GM23338 (cell line): ENCODE results near the gene CYP19A1. TPM values are rescaled to one million over a fixed set of nuclear protein-coding genes. Genes with fewer than 3 reads are reported as not detected.

Experiments used
- ATAC-seq: fragments of 200-7000 bp; cut with Tn5 transposase; 3 replicates; pipeline ENCODE4 v1.9.1; 2020
- DNase-seq: peaks from one replicate; pipeline ENCODE4 v3.0.0-alpha.2; 2015; ENCODE audit warnings: low spot score
- H2AFZ ChIP-seq: fragments of 200-600 bp; sonication (generic); 2 replicates; pipeline ENCODE4 v1.8.0; 2016; ENCODE audit warnings: antibody characterized with exemption, mild to moderate bottlenecking, moderate library complexity
- H3F3A ChIP-seq: fragments of 200-600 bp; sonication (generic); replicated peaks from 2 replicates; pipeline ENCODE4 v1.8.0; 2017; ENCODE audit warnings: antibody characterized with exemption, mixed run types, low read depth
- H3K27ac ChIP-seq: fragments of 200-600 bp; sonication (generic); 2 replicates; pipeline ENCODE4 v1.6.1; 2016; ENCODE audit warnings: low read depth
- H3K27me3 ChIP-seq: fragments of 200-600 bp; sonication (generic); 2 replicates; pipeline ENCODE4 v1.8.0; 2016; ENCODE audit warnings: mild to moderate bottlenecking, mixed run types, moderate library complexity; ENCODE audit not compliant: insufficient read depth
- H3K36me3 ChIP-seq: fragments of 200-600 bp; sonication (generic); 2 replicates; pipeline ENCODE4 v1.8.0; 2016; ENCODE audit warnings: mild to moderate bottlenecking; ENCODE audit not compliant: insufficient read depth
- H3K4me1 ChIP-seq: fragments of 200-600 bp; sonication (generic); 2 replicates; pipeline ENCODE4 v1.8.0; 2016; ENCODE audit warnings: mild to moderate bottlenecking, moderate library complexity; ENCODE audit not compliant: insufficient read depth
- H3K4me2 ChIP-seq: fragments of 200-600 bp; sonication (generic); 2 replicates; pipeline ENCODE4 v1.7.1; 2017; ENCODE audit warnings: mixed run types
- H3K4me3 ChIP-seq: fragments of 200-600 bp; sonication (generic); 2 replicates; pipeline ENCODE4 v1.6.1; 2016; ENCODE audit warnings: mixed run types
- H3K79me2 ChIP-seq: fragments of 200-600 bp; sonication (generic); replicated peaks from 2 replicates; pipeline ENCODE4 v1.8.0; 2017; ENCODE audit warnings: mild to moderate bottlenecking; ENCODE audit not compliant: insufficient read depth
- H3K9me2 ChIP-seq: fragments of 200-600 bp; sonication (generic); 2 replicates; pipeline ENCODE4 v1.8.0; 2017; ENCODE audit not compliant: insufficient read depth
- H4K20me1 ChIP-seq: fragments of 200-600 bp; sonication (generic); replicated peaks from 2 replicates; pipeline ENCODE4 v1.8.0; 2017; ENCODE audit warnings: mild to moderate bottlenecking; ENCODE audit not compliant: insufficient read depth
- H3K27ac Mint-ChIP-seq: 2 replicates; pipeline ENCODE4 v1.8.0; 2020; ENCODE audit warnings: inconsistent platforms, mild to moderate bottlenecking, moderate library complexity, mixed read lengths
- H3K27me3 Mint-ChIP-seq: 3 replicates; pipeline ENCODE4 v1.8.0; 2022; ENCODE audit warnings: low read depth, mild to moderate bottlenecking, moderate library complexity, mixed read lengths, inconsistent platforms; ENCODE audit not compliant: insufficient read depth, poor library complexity
- H3K36me3 Mint-ChIP-seq: 3 replicates; pipeline ENCODE4 v1.8.0; 2021; ENCODE audit warnings: low read depth, mild to moderate bottlenecking, inconsistent platforms, moderate library complexity, mixed read lengths
- H3K4me1 Mint-ChIP-seq: 3 replicates; pipeline ENCODE4 v1.8.0; 2020; ENCODE audit warnings: mild to moderate bottlenecking, inconsistent platforms, mixed read lengths
- H3K4me3 Mint-ChIP-seq: 3 replicates; pipeline ENCODE4 v1.8.0; 2021; ENCODE audit warnings: moderate library complexity, mild to moderate bottlenecking, inconsistent platforms, mixed read lengths
- H3K9me3 Mint-ChIP-seq: 3 replicates; pipeline ENCODE4 v1.8.0; 2020; ENCODE audit warnings: moderate library complexity, mild to moderate bottlenecking, inconsistent platforms, mixed read lengths
- CREB1 ChIP-seq: fragments of 250-450 bp; sonication (Bioruptor Pico); IDR thresholded peaks from 2 replicates; pipeline ENCODE4 v1.5.0; 2020; ENCODE audit warnings: low read depth, mild to moderate bottlenecking, moderate library complexity
- EZH2 ChIP-seq: fragments of 200-600 bp; sonication (generic); IDR thresholded peaks from one replicate; pipeline ENCODE4 v1.8.0; 2017; ENCODE audit warnings: antibody characterized with exemption, mild to moderate bottlenecking, low read depth; ENCODE audit not compliant: unreplicated experiment
- EZH2phosphoT487 ChIP-seq: fragments of 200-600 bp; sonication (generic); IDR thresholded peaks from one replicate; pipeline ENCODE4 v1.8.1; 2018; ENCODE audit warnings: antibody characterized with exemption; ENCODE audit not compliant: unreplicated experiment
- JUNB ChIP-seq: IDR thresholded peaks from one replicate; pipeline ENCODE4 v1.6.1; 2016; ENCODE audit warnings: antibody characterized with exemption; ENCODE audit not compliant: unreplicated experiment
- NANOG ChIP-seq: IDR thresholded peaks from 2 replicates; pipeline ENCODE4 v1.6.1; 2016; ENCODE audit warnings: antibody characterized with exemption, borderline replicate concordance
- POLR2AphosphoS5 ChIP-seq: IDR thresholded peaks from 2 replicates; pipeline ENCODE4 v1.6.1; 2016; ENCODE audit warnings: antibody characterized with exemption, low read depth
- STAT1 ChIP-seq: IDR thresholded peaks from one replicate; pipeline ENCODE4 v1.6.1; 2016; ENCODE audit warnings: antibody characterized with exemption; ENCODE audit not compliant: unreplicated experiment
- ZNF462 ChIP-seq: fragments of 250-450 bp; sonication (Bioruptor Pico); IDR thresholded peaks from 2 replicates; pipeline ENCODE4 v1.5.0; 2020; ENCODE audit warnings: mild to moderate bottlenecking, moderate library complexity
- polyA plus RNA-seq: library from polyadenylated mRNA; unstranded; fragments of >200 nt; fragmentation: Nextera tagmentation; extraction: Ambion mirVana; gene quantifications from 2 replicates; pipeline ENCODE4 v1.2.1, GENCODE V29; 2016
- total RNA-seq: library from RNA; depleted of rRNA; stranded (reverse); fragments of >200 nt; shearing (Covaris generic); gene quantifications from 2 replicates; pipeline ENCODE4 v1.2.3, GENCODE V29; 2014
- TF ChIP-seq, protein P1 (sequence below), 2 experiments: fragments of 200-600 bp in 1 of 2; sonication (generic) in 1 of 2; conservative IDR thresholded peaks; 2 replicates each; pipeline versions ENCODE4 v1.5.1 to v1.6.1; 2016 to 2017; ENCODE audit warnings: antibody characterized with exemption in 2 of 2, low read depth in 2 of 2, mild to moderate bottlenecking in 2 of 2, moderate library complexity in 1 of 2
- TF ChIP-seq, protein P2 (sequence below): IDR thresholded peaks from 2 replicates; pipeline ENCODE4 v1.6.1; 2016; ENCODE audit warnings: antibody characterized with exemption

The CYP19A1 gene
- total and polyA plus RNA-seq, 2 experiments from 2014 or later = 0.42 TPM; not detected in 1

DNA sequence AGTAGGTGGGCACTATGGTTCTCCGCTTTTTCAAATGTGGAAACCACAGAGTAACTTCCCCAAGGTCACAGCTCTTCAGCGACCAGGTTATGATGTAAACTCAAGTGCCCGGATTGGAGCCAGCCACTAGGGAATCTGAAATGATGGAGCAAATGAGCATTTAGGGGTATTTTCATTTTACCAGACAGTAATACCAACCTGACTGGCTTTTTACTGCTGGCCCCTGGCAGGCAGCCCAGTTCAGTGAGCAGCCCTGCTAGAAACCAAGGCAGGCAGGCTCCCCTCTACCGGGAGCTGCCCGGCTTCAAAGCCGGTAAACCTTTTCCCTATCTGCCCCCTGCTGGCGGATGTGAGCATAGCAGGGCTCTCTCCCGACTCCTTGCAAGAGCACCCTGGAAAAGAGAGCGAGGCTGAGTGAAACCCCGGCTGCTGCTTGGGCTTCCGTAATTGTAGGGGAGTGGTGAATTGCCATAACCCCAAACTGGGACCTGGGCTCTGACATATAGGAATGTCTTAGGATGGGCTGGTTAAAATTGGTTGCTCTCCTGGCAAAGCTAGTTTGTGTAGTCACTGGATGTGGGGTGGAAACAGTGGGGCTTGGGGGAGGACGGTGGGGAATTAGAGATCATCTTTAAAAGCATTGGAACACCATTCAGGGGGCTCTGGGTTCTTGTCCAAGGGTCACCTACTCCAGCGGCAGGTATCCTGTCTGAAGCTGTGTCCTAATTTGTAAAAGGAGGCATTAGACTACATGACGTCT is 145.7 kb downstream of the CYP19A1 start:
- no peak overlapping the region for H2AFZ ChIP-seq
- H3K36me3 Mint-ChIP-seq = no peaks in the 10 kb centered on the region
- H3F3A ChIP-seq = no peaks in the 10 kb centered on the region
- H3K9me2 ChIP-seq = no peaks in the 10 kb centered on the region
- DNase-seq (peak; percentile 94), ATAC-seq (peak; percentile 97)
- no peaks in the 10 kb centered on the region for H4K20me1 ChIP-seq
- no peaks in the 10 kb centered on the region for H3K9me3 Mint-ChIP-seq
- no peak overlapping the region for H3K4me2 ChIP-seq
- H3K4me3 Mint-ChIP-seq = no peak overlapping the region
- H3K4me1 ChIP-seq = no peaks in the 10 kb centered on the region; the same call in 1 of the 2 replicates
- no peak overlapping the region for H3K27ac Mint-ChIP-seq
- no peak overlapping the region for H3K27ac ChIP-seq
- TF ChIP-seq JUNB (no peak), POLR2AphosphoS5 (no peak)
- TF ChIP-seq, protein P1, sequence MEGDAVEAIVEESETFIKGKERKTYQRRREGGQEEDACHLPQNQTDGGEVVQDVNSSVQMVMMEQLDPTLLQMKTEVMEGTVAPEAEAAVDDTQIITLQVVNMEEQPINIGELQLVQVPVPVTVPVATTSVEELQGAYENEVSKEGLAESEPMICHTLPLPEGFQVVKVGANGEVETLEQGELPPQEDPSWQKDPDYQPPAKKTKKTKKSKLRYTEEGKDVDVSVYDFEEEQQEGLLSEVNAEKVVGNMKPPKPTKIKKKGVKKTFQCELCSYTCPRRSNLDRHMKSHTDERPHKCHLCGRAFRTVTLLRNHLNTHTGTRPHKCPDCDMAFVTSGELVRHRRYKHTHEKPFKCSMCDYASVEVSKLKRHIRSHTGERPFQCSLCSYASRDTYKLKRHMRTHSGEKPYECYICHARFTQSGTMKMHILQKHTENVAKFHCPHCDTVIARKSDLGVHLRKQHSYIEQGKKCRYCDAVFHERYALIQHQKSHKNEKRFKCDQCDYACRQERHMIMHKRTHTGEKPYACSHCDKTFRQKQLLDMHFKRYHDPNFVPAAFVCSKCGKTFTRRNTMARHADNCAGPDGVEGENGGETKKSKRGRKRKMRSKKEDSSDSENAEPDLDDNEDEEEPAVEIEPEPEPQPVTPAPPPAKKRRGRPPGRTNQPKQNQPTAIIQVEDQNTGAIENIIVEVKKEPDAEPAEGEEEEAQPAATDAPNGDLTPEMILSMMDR (conservative IDR thresholded peaks at IDR 0.05; ENCODE audit: low read depth in 2 of 2) = peak; percentile 85 to 88
- no peaks in the 10 kb centered on the region for H3K36me3 ChIP-seq
- H3K79me2 ChIP-seq = no peaks in the 10 kb centered on the region
- H3K27me3 Mint-ChIP-seq = peaks cover 6% of the 10 kb centered on the region
- peaks cover 8% of the 10 kb centered on the region for H3K4me1 Mint-ChIP-seq
- no peaks in the 10 kb centered on the region for H3K27me3 ChIP-seq
- H3K4me3 ChIP-seq = no peak overlapping the region

- Histone ChIP-seq H3K4me1 (no peaks in the 10 kb centered on the region; the same call in 1 of the 2 replicates), H3K4me2 (peak overlapping the region; percentile 44; the same call in 1 of the 2 replicates), H3K79me2 (no peaks in the 10 kb centered on the region), H3K9me2 (no peaks in the 10 kb centered on the region), H3K27ac (no peak overlapping the region), H2AFZ (peak overlapping the region; percentile 43; the same call in 1 of the 2 replicates), H3K36me3 (no peaks in the 10 kb centered on the region), H3F3A (no peaks in the 10 kb centered on the region), H3K4me3 (no peak overlapping the region), H4K20me1 (no peaks in the 10 kb centered on the region), H3K27me3 (no peaks in the 10 kb centered on the region)
- peaks cover 8% of the 10 kb centered on the region for H3K4me1 Mint-ChIP-seq
- DNase-seq (no peak), ATAC-seq (no peak)
- no peaks in the 10 kb centered on the region for H3K36me3 Mint-ChIP-seq
- no peak overlapping the region for H3K27ac Mint-ChIP-seq
- H3K27me3 Mint-ChIP-seq = peaks cover 6% of the 10 kb centered on the region
- H3K9me3 Mint-ChIP-seq = no peaks in the 10 kb centered on the region; the same call in 2 of the 3 replicates
- no peak overlapping the region for H3K4me3 Mint-ChIP-seq
- no peak for TF ChIP-seq STAT1
- TF ChIP-seq POLR2AphosphoS5 = no peak
- TF ChIP-seq EZH2phosphoT487 = no peak
- no peak for TF ChIP-seq JUNB
- no peak for TF ChIP-seq CREB1 (CRISPR knock-in tag)
- TF ChIP-seq ZNF462 (CRISPR knock-in tag) = no peak
- TF ChIP-seq NANOG = no peak
- TF ChIP-seq, protein P2, sequence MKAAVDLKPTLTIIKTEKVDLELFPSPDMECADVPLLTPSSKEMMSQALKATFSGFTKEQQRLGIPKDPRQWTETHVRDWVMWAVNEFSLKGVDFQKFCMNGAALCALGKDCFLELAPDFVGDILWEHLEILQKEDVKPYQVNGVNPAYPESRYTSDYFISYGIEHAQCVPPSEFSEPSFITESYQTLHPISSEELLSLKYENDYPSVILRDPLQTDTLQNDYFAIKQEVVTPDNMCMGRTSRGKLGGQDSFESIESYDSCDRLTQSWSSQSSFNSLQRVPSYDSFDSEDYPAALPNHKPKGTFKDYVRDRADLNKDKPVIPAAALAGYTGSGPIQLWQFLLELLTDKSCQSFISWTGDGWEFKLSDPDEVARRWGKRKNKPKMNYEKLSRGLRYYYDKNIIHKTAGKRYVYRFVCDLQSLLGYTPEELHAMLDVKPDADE = no peak
- TF ChIP-seq EZH2 = no peak
Observed at GRCh38 chr15:51191766-51192165, 146.6 kb downstream of the CYP19A1 start.
